HEK293 (cell line): ENCODE results near the gene NECTIN1.

ENCODE experiments used
- CTCF ChIA-PET: fragments of 350-600 bp; formaldehyde crosslinking; extraction: SDS; loops from one replicate; lab custom pipeline; 2021; ENCODE audit warnings: antibody characterized with exemption; lab: Yijun Ruan, JAX
- POLR2A ChIA-PET: fragments of 300-600 bp; formaldehyde crosslinking; extraction: SDS; loops from one replicate; lab custom pipeline; 2020; ENCODE audit warnings: antibody characterized with exemption, inconsistent platforms; lab: Yijun Ruan, JAX
- H3K27ac ChIP-seq: fragments of 200-500 bp; sonication (Bioruptor generic); 2 replicates; pipeline ENCODE4 v1.5.1; 2014; ENCODE audit warnings: low read depth, low read length, control low read depth, inconsistent platforms; ENCODE audit errors: extremely low read depth
- H3K36me3 ChIP-seq, 2 experiments: fragments of 200-500 bp in 1 of 2; sonication (Bioruptor generic) in 1 of 2; 1 replicate in 1 of 2; 2 replicates in 1 of 2; pipeline ENCODE4 v1.5.1; 2014 to 2017; ENCODE audit warnings: inconsistent platforms in 2 of 2, low read length in 2 of 2; ENCODE audit not compliant: control insufficient read depth in 2 of 2, insufficient read depth in 1 of 2
- H3K4me1 ChIP-seq: fragments of 200-500 bp; sonication (Bioruptor generic); 2 replicates; pipeline ENCODE4 v1.5.1; 2014; ENCODE audit warnings: mild to moderate bottlenecking, low read length, inconsistent platforms; ENCODE audit not compliant: control insufficient read depth, insufficient read depth
- H3K4me3 ChIP-seq: 2 replicates; pipeline ENCODE4 v1.5.1; 2011; ENCODE audit warnings: low read depth, mild to moderate bottlenecking, control low read depth, low read length, moderate library complexity
- H3K9me3 ChIP-seq: fragments of 200-500 bp; sonication (Bioruptor generic); 2 replicates; pipeline ENCODE4 v1.5.1; 2014; ENCODE audit warnings: low read depth, low read length, inconsistent platforms; ENCODE audit not compliant: control insufficient read depth, insufficient read depth
- IKZF3 ChIP-seq: fragments of 450-650 bp; IDR thresholded peaks from 2 replicates; pipeline ENCODE4 v1.5.0; 2018; ENCODE audit warnings: missing biosample characterization, mild to moderate bottlenecking, missing genetic modification characterization, moderate library complexity
- KLF10 ChIP-seq: fragments of 450-650 bp; IDR thresholded peaks from 2 replicates; pipeline ENCODE4 v1.5.1; 2018; ENCODE audit warnings: missing biosample characterization, mild to moderate bottlenecking, missing genetic modification characterization
- MYNN ChIP-seq: fragments of 450-650 bp; formaldehyde crosslinking; IDR thresholded peaks from 2 replicates; pipeline ENCODE4 v1.5.1; 2016; ENCODE audit warnings: missing biosample characterization, missing genetic modification characterization, borderline replicate concordance
- PRDM10 ChIP-seq: fragments of 450-650 bp; formaldehyde crosslinking; IDR thresholded peaks from 2 replicates; pipeline ENCODE4 v1.5.1; 2016; ENCODE audit warnings: missing biosample characterization, missing genetic modification characterization
- ZBTB17 ChIP-seq: fragments of 450-650 bp; formaldehyde crosslinking; IDR thresholded peaks from 2 replicates; pipeline ENCODE4 v1.5.1; 2016; ENCODE audit warnings: missing biosample characterization, missing genetic modification characterization
- ZFP37 ChIP-seq: fragments of 450-650 bp; formaldehyde crosslinking; IDR thresholded peaks from 2 replicates; pipeline ENCODE4 v1.5.1; 2016; ENCODE audit warnings: missing biosample characterization, missing genetic modification characterization
- ZNF121 ChIP-seq: fragments of 450-650 bp; formaldehyde crosslinking; IDR thresholded peaks from 2 replicates; pipeline ENCODE4 v1.5.1; 2016; ENCODE audit warnings: missing biosample characterization, missing genetic modification characterization
- ZNF132 ChIP-seq: fragments of 450-650 bp; formaldehyde crosslinking; IDR thresholded peaks from 2 replicates; pipeline ENCODE4 v1.5.1; 2017; ENCODE audit warnings: missing biosample characterization, missing genetic modification characterization, borderline replicate concordance
- ZNF248 ChIP-seq: fragments of 450-650 bp; formaldehyde crosslinking; IDR thresholded peaks from 2 replicates; pipeline ENCODE4 v1.5.1; 2017; ENCODE audit warnings: missing biosample characterization, missing genetic modification characterization
- ZNF335 ChIP-seq: fragments of 450-650 bp; formaldehyde crosslinking; conservative IDR thresholded peaks from 2 replicates; pipeline ENCODE4 v1.5.1; 2016; ENCODE audit warnings: missing biosample characterization, missing genetic modification characterization
- ZNF366 ChIP-seq: fragments of 450-650 bp; formaldehyde crosslinking; conservative IDR thresholded peaks from 2 replicates; pipeline ENCODE4 v1.5.1; 2016; ENCODE audit warnings: missing biosample characterization, missing genetic modification characterization
- ZNF416 ChIP-seq: fragments of 450-650 bp; formaldehyde crosslinking; IDR thresholded peaks from 2 replicates; pipeline ENCODE4 v1.5.1; 2016; ENCODE audit warnings: missing biosample characterization, missing genetic modification characterization
- ZNF529 ChIP-seq: fragments of 450-650 bp; formaldehyde crosslinking; IDR thresholded peaks from 2 replicates; pipeline ENCODE4 v1.5.1; 2017; ENCODE audit warnings: missing genetic modification characterization, missing biosample characterization; ENCODE audit not compliant: insufficient replicate concordance
- ZNF530 ChIP-seq: fragments of 450-650 bp; formaldehyde crosslinking; IDR thresholded peaks from 2 replicates; pipeline ENCODE4 v1.5.1; 2016; ENCODE audit warnings: low read depth, missing biosample characterization, missing genetic modification characterization
- ZNF571 ChIP-seq: fragments of 450-650 bp; formaldehyde crosslinking; IDR thresholded peaks from 2 replicates; pipeline ENCODE4 v1.5.0; 2017; ENCODE audit warnings: missing biosample characterization, missing genetic modification characterization
- ZNF626 ChIP-seq: fragments of 450-650 bp; sonication (Bioruptor Pico); formaldehyde crosslinking; IDR thresholded peaks from 2 replicates; pipeline ENCODE4 v1.5.1; 2018; ENCODE audit warnings: missing biosample characterization, missing genetic modification characterization, inconsistent platforms
- ZNF660 ChIP-seq: fragments of 450-650 bp; IDR thresholded peaks from 2 replicates; pipeline ENCODE4 v1.5.1; 2018; ENCODE audit warnings: missing biosample characterization, mild to moderate bottlenecking, missing genetic modification characterization
- ZSCAN16 ChIP-seq: fragments of 450-650 bp; formaldehyde crosslinking; IDR thresholded peaks from 2 replicates; pipeline ENCODE4 v1.5.1; 2016; ENCODE audit warnings: missing biosample characterization, missing genetic modification characterization
- ZSCAN30 ChIP-seq: fragments of 450-650 bp; IDR thresholded peaks from 2 replicates; pipeline ENCODE4 v1.5.1; 2018; ENCODE audit warnings: missing biosample characterization, mild to moderate bottlenecking, missing genetic modification characterization, moderate library complexity
- TF ChIP-seq, protein P1 (sequence below): fragments of 450-650 bp; formaldehyde crosslinking; IDR thresholded peaks from 2 replicates; pipeline ENCODE4 v1.5.1; 2016; ENCODE audit warnings: missing biosample characterization, missing genetic modification characterization
- TF ChIP-seq, protein P2 (sequence below): fragments of 450-650 bp; formaldehyde crosslinking; IDR thresholded peaks from 2 replicates; pipeline ENCODE4 v1.5.1; 2016; ENCODE audit warnings: missing biosample characterization, missing genetic modification characterization
- TF ChIP-seq, protein P3 (sequence below): fragments of 450-650 bp; formaldehyde crosslinking; IDR thresholded peaks from 2 replicates; pipeline ENCODE4 v1.5.1; 2016; ENCODE audit warnings: missing biosample characterization, missing genetic modification characterization
- TF ChIP-seq, protein P4 (sequence below): fragments of 450-650 bp; formaldehyde crosslinking; IDR thresholded peaks from 2 replicates; pipeline ENCODE4 v1.5.1; 2016; ENCODE audit warnings: missing biosample characterization, missing genetic modification characterization, borderline replicate concordance

Gene NECTIN1

DNA sequence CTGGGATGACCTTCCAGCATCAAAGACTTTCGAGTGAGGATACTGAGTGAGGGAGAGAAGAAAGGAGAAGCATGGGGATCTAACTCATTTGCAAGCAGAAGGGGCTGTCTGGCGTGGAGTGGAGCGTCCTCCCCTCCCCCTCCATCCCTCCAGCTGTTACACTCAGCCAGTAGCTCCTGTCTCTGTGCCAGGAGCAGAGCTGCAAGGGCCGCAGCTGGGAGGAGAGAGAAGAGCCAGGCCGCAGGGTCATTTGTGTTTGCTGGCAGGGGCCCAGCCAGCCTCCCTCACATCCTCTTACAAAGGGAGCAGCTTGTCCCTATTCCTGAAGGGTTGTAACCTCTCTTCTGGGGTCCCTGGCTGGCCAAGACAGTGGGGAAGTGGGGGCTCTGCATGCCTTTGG is 57.9 kb downstream of the NECTIN1 start (continued):
- no peak for TF ChIP-seq ZNF529 (tag by site-specific recombination)
- no peak for TF ChIP-seq KLF10 (tag by site-specific recombination)
- no peak for TF ChIP-seq IKZF3
- no peak for TF ChIP-seq ZNF121

- no peaks in the 10 kb centered on the region for H3K9me3 ChIP-seq
- TF ChIP-seq ZNF530 (tag by site-specific recombination): no peak
- no peak for TF ChIP-seq ZSCAN30 (tag by site-specific recombination)
- TF ChIP-seq, protein P1, sequence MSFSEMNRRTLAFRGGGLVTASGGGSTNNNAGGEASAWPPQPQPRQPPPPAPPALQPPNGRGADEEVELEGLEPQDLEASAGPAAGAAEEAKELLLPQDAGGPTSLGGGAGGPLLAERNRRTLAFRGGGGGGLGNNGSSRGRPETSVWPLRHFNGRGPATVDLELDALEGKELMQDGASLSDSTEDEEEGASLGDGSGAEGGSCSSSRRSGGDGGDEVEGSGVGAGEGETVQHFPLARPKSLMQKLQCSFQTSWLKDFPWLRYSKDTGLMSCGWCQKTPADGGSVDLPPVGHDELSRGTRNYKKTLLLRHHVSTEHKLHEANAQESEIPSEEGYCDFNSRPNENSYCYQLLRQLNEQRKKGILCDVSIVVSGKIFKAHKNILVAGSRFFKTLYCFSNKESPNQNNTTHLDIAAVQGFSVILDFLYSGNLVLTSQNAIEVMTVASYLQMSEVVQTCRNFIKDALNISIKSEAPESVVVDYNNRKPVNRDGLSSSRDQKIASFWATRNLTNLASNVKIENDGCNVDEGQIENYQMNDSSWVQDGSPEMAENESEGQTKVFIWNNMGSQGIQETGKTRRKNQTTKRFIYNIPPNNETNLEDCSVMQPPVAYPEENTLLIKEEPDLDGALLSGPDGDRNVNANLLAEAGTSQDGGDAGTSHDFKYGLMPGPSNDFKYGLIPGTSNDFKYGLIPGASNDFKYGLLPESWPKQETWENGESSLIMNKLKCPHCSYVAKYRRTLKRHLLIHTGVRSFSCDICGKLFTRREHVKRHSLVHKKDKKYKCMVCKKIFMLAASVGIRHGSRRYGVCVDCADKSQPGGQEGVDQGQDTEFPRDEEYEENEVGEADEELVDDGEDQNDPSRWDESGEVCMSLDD (tag by site-specific recombination): no peak
- TF ChIP-seq ZNF626 (tag by site-specific recombination): no peak
- TF ChIP-seq, protein P2, sequence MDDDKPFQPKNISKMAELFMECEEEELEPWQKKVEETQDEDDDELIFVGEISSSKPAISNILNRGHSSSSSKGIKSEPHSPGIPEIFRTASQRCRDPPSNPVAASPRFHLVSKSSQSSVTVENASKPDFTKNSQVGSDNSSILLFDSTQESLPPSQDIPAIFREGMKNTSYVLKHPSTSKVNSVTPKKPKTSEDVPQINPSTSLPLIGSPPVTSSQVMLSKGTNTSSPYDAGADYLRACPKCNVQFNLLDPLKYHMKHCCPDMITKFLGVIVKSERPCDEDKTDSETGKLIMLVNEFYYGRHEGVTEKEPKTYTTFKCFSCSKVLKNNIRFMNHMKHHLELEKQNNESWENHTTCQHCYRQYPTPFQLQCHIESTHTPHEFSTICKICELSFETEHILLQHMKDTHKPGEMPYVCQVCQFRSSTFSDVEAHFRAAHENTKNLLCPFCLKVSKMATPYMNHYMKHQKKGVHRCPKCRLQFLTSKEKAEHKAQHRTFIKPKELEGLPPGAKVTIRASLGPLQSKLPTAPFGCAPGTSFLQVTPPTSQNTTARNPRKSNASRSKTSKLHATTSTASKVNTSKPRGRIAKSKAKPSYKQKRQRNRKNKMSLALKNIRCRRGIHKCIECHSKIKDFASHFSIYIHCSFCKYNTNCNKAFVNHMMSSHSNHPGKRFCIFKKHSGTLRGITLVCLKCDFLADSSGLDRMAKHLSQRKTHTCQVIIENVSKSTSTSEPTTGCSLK: no peak
- no peak for TF ChIP-seq PRDM10 (tag by site-specific recombination)
- TF ChIP-seq ZNF335: no peak
- no peak for TF ChIP-seq ZSCAN16 (tag by site-specific recombination)
- no peak for TF ChIP-seq ZNF248 (tag by site-specific recombination)
- no peak for TF ChIP-seq ZNF132 (tag by site-specific recombination)
- no peak for TF ChIP-seq MYNN (tag by site-specific recombination)
- TF ChIP-seq ZFP37 (tag by site-specific recombination): no peak
- TF ChIP-seq ZNF416 (tag by site-specific recombination): no peak
- TF ChIP-seq, protein P3, sequence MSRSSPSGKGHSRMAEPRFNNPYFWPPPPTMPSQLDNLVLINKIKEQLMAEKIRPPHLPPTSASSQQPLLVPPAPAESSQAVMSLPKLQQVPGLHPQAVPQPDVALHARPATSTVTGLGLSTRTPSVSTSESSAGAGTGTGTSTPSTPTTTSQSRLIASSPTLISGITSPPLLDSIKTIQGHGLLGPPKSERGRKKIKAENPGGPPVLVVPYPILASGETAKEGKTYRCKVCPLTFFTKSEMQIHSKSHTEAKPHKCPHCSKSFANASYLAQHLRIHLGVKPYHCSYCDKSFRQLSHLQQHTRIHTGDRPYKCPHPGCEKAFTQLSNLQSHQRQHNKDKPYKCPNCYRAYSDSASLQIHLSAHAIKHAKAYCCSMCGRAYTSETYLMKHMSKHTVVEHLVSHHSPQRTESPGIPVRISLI (tag by site-specific recombination): no peak
- TF ChIP-seq ZBTB17 (tag by site-specific recombination): no peak
- TF ChIP-seq, protein P4, sequence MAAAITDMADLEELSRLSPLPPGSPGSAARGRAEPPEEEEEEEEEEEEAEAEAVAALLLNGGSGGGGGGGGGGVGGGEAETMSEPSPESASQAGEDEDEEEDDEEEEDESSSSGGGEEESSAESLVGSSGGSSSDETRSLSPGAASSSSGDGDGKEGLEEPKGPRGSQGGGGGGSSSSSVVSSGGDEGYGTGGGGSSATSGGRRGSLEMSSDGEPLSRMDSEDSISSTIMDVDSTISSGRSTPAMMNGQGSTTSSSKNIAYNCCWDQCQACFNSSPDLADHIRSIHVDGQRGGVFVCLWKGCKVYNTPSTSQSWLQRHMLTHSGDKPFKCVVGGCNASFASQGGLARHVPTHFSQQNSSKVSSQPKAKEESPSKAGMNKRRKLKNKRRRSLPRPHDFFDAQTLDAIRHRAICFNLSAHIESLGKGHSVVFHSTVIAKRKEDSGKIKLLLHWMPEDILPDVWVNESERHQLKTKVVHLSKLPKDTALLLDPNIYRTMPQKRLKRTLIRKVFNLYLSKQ (tag by site-specific recombination): no peak
- TF ChIP-seq ZNF660 (tag by site-specific recombination): no peak
- no peak for TF ChIP-seq ZNF571 (tag by site-specific recombination)
- no peak for TF ChIP-seq ZNF366 (tag by site-specific recombination)
- TF ChIP-seq, all 188 proteins: peak for 0
- no peaks in the 10 kb centered on the region for H3K4me1 ChIP-seq
- ChIA-PET POLR2A (no interaction called here), CTCF (interaction anchor here (0.6 to 2.4 kb wide), 5 partner anchors 60 to 222 kb away, joined by 3 to 10 read pairs (median 3); partner anchors contain the start of gene NECTIN1)
- H3K27ac ChIP-seq: no peak overlapping the region
- H3K36me3 ChIP-seq: peaks cover 0 to 13% of the 10 kb centered on the region in 2 experiments; a peak in 1 of 3 replicates
- H3K4me3 ChIP-seq: no peak overlapping the region
Observed at GRCh38 chr11:119669487-119669886, 59.5 kb downstream of the NECTIN1 start.
